ENCODE results near the gene PSME1. TPM values are rescaled to one million over a fixed set of nuclear protein-coding genes. Genes with fewer than 3 reads are reported as not detected.

Gene PSME1
- total RNA-seq, 1 experiment from 2014 or later, result 37.5 TPM

GRCh38 chr14:24171422-24172260, 35.6 kb downstream of the PSME1 start, which contains the start of gene REC8:
TSS of gene REC8 (plus strand) at chr14:24172080. CDS start at chr14:24172553, 473 bp downstream.
- no peak within 1 kb of the TSS for H3K4me3 ChIP-seq
- no peaks in the 10 kb centered on the region for H3K27me3 ChIP-seq
- DNase-seq, result no peak
- 0 out of 2 replicates have a peak, but pooled peaks cover 3% of the 10 kb centered on the region for H3K36me3 ChIP-seq
- H3K9me3 ChIP-seq, result no peaks in the 10 kb centered on the region

- no peak for DNase-seq
- Histone ChIP-seq H3K36me3 (0 out of 2 replicates have a peak, but pooled peaks cover 3% of the 10 kb centered on the region), H3K27me3 (no peaks in the 10 kb centered on the region), H3K4me3 (no peak overlapping the region), H3K9me3 (no peaks in the 10 kb centered on the region)
Measured at GRCh38 chr14:24172261-24172860, 36.4 kb downstream of the PSME1 start.

- Histone ChIP-seq H3K4me3 (no peak overlapping the region), H3K9me3 (no peaks in the 10 kb centered on the region), H3K27me3 (no peaks in the 10 kb centered on the region), H3K36me3 (no peaks in the 10 kb centered on the region)
- no peak for DNase-seq
Measured at GRCh38 chr14:24172871-24173281, 36.9 kb downstream of the PSME1 start.

GRCh38 chr14:24176599-24176998, 40.6 kb downstream of the PSME1 start:
- no peaks in the 10 kb centered on the region for H3K9me3 ChIP-seq
- H3K4me3 ChIP-seq, result no peak overlapping the region
- peaks cover 9% of the 10 kb centered on the region for H3K36me3 ChIP-seq
- no peak for DNase-seq
- H3K27me3 ChIP-seq, result no peaks in the 10 kb centered on the region

GRCh38 chr14:24177041-24177825, 41.2 kb downstream of the PSME1 start:
- H3K36me3 ChIP-seq, result peaks cover 9% of the 10 kb centered on the region
- no peak for DNase-seq

GRCh38 chr14:24177891-24178290, 41.9 kb downstream of the PSME1 start:
- no peak for DNase-seq
- no peak overlapping the region for H3K4me3 ChIP-seq
- H3K27me3 ChIP-seq, result no peaks in the 10 kb centered on the region
- peaks cover 9% of the 10 kb centered on the region for H3K36me3 ChIP-seq
- H3K9me3 ChIP-seq, result no peaks in the 10 kb centered on the region

More at GRCh38 chr14:24177041-24177825, 41.2 kb downstream of the PSME1 start:
- Histone ChIP-seq H3K27me3 (no peaks in the 10 kb centered on the region), H3K9me3 (no peaks in the 10 kb centered on the region), H3K4me3 (no peak overlapping the region)

GRCh38 chr14:24178399-24179178, 42.6 kb downstream of the PSME1 start:
- Histone ChIP-seq H3K9me3 (no peaks in the 10 kb centered on the region), H3K27me3 (no peaks in the 10 kb centered on the region), H3K36me3 (peaks cover 9% of the 10 kb centered on the region), H3K4me3 (no peak overlapping the region)
- DNase-seq, result no peak

- peaks cover 12% of the 10 kb centered on the region for H3K36me3 ChIP-seq
- H3K9me3 ChIP-seq, result no peaks in the 10 kb centered on the region
- H3K27me3 ChIP-seq, result no peaks in the 10 kb centered on the region
- no peak for DNase-seq
- H3K4me3 ChIP-seq, result no peak overlapping the region
Measured at GRCh38 chr14:24179294-24179960, 43.4 kb downstream of the PSME1 start.

- H3K4me3 ChIP-seq, result no peak overlapping the region
- H3K36me3 ChIP-seq, result peaks cover 18% of the 10 kb centered on the region
- H3K9me3 ChIP-seq, result no peaks in the 10 kb centered on the region
- peak; percentile 21 for DNase-seq
- no peaks in the 10 kb centered on the region for H3K27me3 ChIP-seq
Measured at GRCh38 chr14:24179961-24180796, 44.2 kb downstream of the PSME1 start.

GRCh38 chr14:24181371-24182077, 45.5 kb downstream of the PSME1 start:
- Histone ChIP-seq H3K4me3 (no peak overlapping the region), H3K36me3 (peaks cover 29% of the 10 kb centered on the region), H3K27me3 (no peaks in the 10 kb centered on the region), H3K9me3 (no peaks in the 10 kb centered on the region)
- no peak for DNase-seq

GRCh38 chr14:24182110-24182882, 46.3 kb downstream of the PSME1 start:
- no peaks in the 10 kb centered on the region for H3K27me3 ChIP-seq
- no peak overlapping the region for H3K4me3 ChIP-seq
- DNase-seq, result no peak
- H3K36me3 ChIP-seq, result peaks cover 35% of the 10 kb centered on the region
- H3K9me3 ChIP-seq, result no peaks in the 10 kb centered on the region

GRCh38 chr14:24183014-24183481, 47.1 kb downstream of the PSME1 start:
- Histone ChIP-seq H3K27me3 (no peaks in the 10 kb centered on the region), H3K9me3 (no peaks in the 10 kb centered on the region), H3K36me3 (peaks cover 40% of the 10 kb centered on the region), H3K4me3 (no peak overlapping the region)
- DNase-seq, result no peak

GRCh38 chr14:24184104-24184970, 48.3 kb downstream of the PSME1 start:
- no peaks in the 10 kb centered on the region for H3K27me3 ChIP-seq
- H3K36me3 ChIP-seq, result peaks cover 41% of the 10 kb centered on the region
- DNase-seq, result no peak
- no peaks in the 10 kb centered on the region for H3K9me3 ChIP-seq
- no peak overlapping the region for H3K4me3 ChIP-seq

All from MG63 (cell line).